HEK293 (cell line): ENCODE data around the gene SLC29A3.

ENCODE experiments used
- HOXC10 ChIP-seq: sonication (generic); formaldehyde crosslinking; IDR thresholded peaks from 2 replicates; pipeline ENCODE4 v1.8.1; 2023; ENCODE audit warnings: mild to moderate bottlenecking, missing genetic modification reagents
- KLF9 ChIP-seq: fragments of 450-650 bp; formaldehyde crosslinking; IDR thresholded peaks from 2 replicates; pipeline ENCODE4 v1.5.1; 2016; ENCODE audit warnings: missing biosample characterization, missing genetic modification characterization, low read depth
- SP2 ChIP-seq: fragments of 450-650 bp; formaldehyde crosslinking; IDR thresholded peaks from 2 replicates; pipeline ENCODE4 v1.5.1; 2016; ENCODE audit warnings: missing biosample characterization, missing genetic modification characterization
- TCF7L2 ChIP-seq: IDR thresholded peaks from 2 replicates; pipeline ENCODE4 v1.6.1; 2011; ENCODE audit warnings: low read depth, mild to moderate bottlenecking, inconsistent platforms, low read length, moderate library complexity, borderline replicate concordance
- YY1 ChIP-seq: fragments of 450-650 bp; formaldehyde crosslinking; IDR thresholded peaks from 2 replicates; pipeline ENCODE4 v1.5.1; 2018; ENCODE audit warnings: missing biosample characterization, missing genetic modification characterization
- ZFP37 ChIP-seq: fragments of 450-650 bp; formaldehyde crosslinking; IDR thresholded peaks from 2 replicates; pipeline ENCODE4 v1.5.1; 2016; ENCODE audit warnings: missing biosample characterization, missing genetic modification characterization
- ZNF121 ChIP-seq: fragments of 450-650 bp; formaldehyde crosslinking; IDR thresholded peaks from 2 replicates; pipeline ENCODE4 v1.5.1; 2016; ENCODE audit warnings: missing biosample characterization, missing genetic modification characterization
- ZNF184 ChIP-seq: fragments of 450-650 bp; IDR thresholded peaks from 2 replicates; pipeline ENCODE4 v1.5.1; 2018; ENCODE audit warnings: missing biosample characterization, mild to moderate bottlenecking, missing genetic modification characterization
- ZNF621 ChIP-seq: fragments of 450-650 bp; formaldehyde crosslinking; IDR thresholded peaks from 2 replicates; pipeline ENCODE4 v1.5.1; 2017; ENCODE audit warnings: missing biosample characterization, missing genetic modification characterization
- ZNF837 ChIP-seq: fragments of 450-650 bp; formaldehyde crosslinking; IDR thresholded peaks from 2 replicates; pipeline ENCODE4 v1.5.1; 2016; ENCODE audit warnings: missing biosample characterization, missing genetic modification characterization
- TF ChIP-seq, protein P1 (sequence below): fragments of 450-650 bp; formaldehyde crosslinking; IDR thresholded peaks from 2 replicates; pipeline ENCODE4 v1.5.1; 2016; ENCODE audit warnings: missing biosample characterization, missing genetic modification characterization
- TF ChIP-seq, protein P2 (sequence below): fragments of 450-650 bp; formaldehyde crosslinking; IDR thresholded peaks from 2 replicates; pipeline ENCODE4 v1.5.1; 2016; ENCODE audit warnings: missing biosample characterization, missing genetic modification characterization

DNA sequence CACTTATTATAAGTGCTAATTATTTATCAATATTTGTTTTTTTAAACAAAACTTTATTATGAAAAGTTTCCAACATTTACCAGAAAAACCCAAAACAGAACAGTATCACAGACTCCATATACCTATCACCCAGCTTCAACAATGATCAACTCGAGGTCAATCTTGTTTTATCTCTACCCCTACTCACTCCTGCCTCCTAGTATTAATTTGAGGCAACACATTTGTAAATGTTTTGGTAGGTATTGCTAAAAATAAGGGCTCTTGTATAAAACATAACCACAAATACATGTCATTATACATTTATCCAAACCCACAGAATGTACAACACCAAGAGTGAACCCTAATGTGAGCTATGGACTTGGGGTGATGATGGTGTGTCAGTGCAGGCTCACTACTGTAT, 61.8 kb downstream of the SLC29A3 start:
- TF ChIP-seq, protein P1, sequence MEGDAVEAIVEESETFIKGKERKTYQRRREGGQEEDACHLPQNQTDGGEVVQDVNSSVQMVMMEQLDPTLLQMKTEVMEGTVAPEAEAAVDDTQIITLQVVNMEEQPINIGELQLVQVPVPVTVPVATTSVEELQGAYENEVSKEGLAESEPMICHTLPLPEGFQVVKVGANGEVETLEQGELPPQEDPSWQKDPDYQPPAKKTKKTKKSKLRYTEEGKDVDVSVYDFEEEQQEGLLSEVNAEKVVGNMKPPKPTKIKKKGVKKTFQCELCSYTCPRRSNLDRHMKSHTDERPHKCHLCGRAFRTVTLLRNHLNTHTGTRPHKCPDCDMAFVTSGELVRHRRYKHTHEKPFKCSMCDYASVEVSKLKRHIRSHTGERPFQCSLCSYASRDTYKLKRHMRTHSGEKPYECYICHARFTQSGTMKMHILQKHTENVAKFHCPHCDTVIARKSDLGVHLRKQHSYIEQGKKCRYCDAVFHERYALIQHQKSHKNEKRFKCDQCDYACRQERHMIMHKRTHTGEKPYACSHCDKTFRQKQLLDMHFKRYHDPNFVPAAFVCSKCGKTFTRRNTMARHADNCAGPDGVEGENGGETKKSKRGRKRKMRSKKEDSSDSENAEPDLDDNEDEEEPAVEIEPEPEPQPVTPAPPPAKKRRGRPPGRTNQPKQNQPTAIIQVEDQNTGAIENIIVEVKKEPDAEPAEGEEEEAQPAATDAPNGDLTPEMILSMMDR (tag by site-specific recombination) = no peak
- TF ChIP-seq ZNF184 (no peak), HOXC10 (CRISPR knock-in tag) (no peak), YY1 (tag by site-specific recombination) (no peak), KLF9 (tag by site-specific recombination) (no peak), TCF7L2 (no peak), ZNF621 (tag by site-specific recombination) (no peak), ZFP37 (tag by site-specific recombination) (no peak), ZNF837 (tag by site-specific recombination) (no peak), ZNF121 (tag by site-specific recombination) (no peak), SP2 (tag by site-specific recombination) (no peak)
- TF ChIP-seq, protein P2, sequence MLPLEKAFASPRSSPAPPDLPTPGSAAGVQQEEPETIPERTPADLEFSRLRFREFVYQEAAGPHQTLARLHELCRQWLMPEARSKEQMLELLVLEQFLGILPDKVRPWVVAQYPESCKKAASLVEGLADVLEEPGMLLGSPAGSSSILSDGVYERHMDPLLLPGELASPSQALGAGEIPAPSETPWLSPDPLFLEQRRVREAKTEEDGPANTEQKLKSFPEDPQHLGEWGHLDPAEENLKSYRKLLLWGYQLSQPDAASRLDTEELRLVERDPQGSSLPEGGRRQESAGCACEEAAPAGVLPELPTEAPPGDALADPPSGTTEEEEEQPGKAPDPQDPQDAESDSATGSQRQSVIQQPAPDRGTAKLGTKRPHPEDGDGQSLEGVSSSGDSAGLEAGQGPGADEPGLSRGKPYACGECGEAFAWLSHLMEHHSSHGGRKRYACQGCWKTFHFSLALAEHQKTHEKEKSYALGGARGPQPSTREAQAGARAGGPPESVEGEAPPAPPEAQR = no peak
